Right renal cortex interstitium (tissue), 3 donors: ENCODE measurements around the gene APOA5. TPM values are rescaled to one million over a fixed set of nuclear protein-coding genes. Genes with fewer than 3 reads are reported as not detected.
"Not testable (repeated sequence)": the region's sequence is repeated elsewhere in the genome, so short reads cannot be mapped to it uniquely, and the experiment has no call there.

Experiments used
- DNase-seq, 3 donors: peaks; one replicate each; pipeline ENCODE4 v3.0.0-alpha.2; 2013; ENCODE audit warnings: low read depth in 3 of 3, low spot score in 2 of 3
- polyA plus RNA-seq, 3 donors: library from polyadenylated mRNA; unstranded; fragments of 120-200 nt; gene quantifications; one replicate each; pipeline ENCODE4 v1.2.1, GENCODE V29; 2013; ENCODE audit not compliant: insufficient read length in 3 of 3

Gene APOA5
- polyA plus RNA-seq, 3 donors, result not detected

DNA sequence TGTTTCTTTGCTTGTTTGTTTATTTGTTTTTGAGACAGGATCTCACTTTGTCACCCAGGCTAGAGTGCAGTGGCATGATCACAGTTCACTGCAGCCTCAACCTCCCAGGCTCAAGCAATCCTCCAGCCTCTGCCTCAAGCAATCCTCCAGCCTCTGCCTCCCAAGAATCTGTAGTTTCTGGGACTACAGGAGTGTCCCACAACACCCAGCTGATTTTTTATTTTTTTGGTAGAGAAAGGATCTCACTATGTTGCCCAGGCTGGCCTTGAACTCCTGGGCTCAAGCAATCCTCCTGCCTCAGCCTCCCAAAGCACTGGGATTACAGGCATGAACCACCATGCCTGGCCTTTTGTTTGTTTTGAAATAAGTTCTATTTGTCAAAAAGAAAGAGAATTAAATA is 10.0 kb upstream of the APOA5 start:
- DNase-seq, result not testable (repeated sequence)

GRCh38 chr11:116800610-116801009 is 8.9 kb upstream of the APOA5 start:
- no peak for DNase-seq

DNA sequence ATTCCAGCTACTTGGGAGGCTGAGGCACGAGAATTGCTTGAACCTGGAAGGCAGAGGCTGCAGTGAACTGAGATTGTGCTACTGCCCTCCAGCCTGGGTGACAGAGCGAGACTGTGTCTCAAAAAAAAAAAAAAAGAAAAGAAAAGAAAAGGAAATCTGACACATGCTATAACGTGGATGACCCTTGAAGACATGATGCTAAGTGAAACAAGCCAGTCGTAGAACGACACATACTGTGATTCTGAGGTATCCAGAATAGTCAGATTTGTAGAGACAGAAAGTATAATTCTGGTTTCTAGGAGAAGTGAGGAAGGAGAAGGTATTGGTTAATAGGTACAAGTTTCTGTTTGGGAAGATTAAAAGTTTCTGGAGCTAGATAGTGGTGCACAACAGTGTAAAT is 6.7 kb upstream of the APOA5 start:
- DNase-seq, result no peak

DNA sequence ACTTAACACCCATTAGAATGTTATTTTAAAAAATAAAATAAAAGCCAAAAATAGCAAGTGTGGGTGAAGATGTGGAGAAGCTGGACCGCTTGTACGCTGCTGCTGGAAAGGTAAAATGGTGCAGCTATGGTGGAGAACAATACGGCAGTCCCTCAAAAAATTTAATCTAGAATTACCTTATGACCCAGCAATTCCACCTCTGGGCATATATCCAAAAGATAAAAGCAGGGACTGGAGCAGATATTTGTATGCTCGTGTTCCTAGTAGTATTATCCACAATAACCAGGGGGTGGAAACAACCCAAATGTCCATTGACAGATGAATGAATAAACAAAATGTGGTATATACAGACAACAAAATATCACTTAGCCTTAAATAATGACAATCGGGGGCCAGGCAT is 6.1 kb upstream of the APOA5 start:
- no peak for DNase-seq

DNA sequence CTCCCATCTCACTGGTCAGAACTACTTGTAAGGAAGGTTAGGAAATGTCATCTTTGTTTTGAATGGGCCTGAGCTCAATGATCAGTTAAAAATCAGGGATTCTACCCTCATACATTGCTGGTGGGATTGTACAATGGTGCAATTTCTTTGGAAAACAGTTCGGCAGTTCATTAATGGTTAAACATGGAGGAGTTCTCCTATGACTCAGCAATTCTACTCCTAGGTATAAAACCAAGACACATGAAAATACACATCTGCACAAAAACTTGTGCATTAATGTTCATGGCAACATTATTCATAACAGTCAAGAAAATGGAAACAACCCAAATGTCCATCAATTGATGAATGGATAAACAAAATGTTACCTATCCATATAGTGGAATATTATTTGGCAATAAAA is 4.9 kb upstream of the APOA5 start:
- DNase-seq, result no peak

- no peak for DNase-seq
These were observed 3.2 kb upstream of the APOA5 start for GRCh38 chr11:116794851-116795250.

GRCh38 chr11:116793772-116794097 is 2.1 kb upstream of the APOA5 start:
- DNase-seq, result no peak

GRCh38 chr11:116792869-116793771 is 1.4 kb upstream of the APOA5 start:
- no peak for DNase-seq

DNA sequence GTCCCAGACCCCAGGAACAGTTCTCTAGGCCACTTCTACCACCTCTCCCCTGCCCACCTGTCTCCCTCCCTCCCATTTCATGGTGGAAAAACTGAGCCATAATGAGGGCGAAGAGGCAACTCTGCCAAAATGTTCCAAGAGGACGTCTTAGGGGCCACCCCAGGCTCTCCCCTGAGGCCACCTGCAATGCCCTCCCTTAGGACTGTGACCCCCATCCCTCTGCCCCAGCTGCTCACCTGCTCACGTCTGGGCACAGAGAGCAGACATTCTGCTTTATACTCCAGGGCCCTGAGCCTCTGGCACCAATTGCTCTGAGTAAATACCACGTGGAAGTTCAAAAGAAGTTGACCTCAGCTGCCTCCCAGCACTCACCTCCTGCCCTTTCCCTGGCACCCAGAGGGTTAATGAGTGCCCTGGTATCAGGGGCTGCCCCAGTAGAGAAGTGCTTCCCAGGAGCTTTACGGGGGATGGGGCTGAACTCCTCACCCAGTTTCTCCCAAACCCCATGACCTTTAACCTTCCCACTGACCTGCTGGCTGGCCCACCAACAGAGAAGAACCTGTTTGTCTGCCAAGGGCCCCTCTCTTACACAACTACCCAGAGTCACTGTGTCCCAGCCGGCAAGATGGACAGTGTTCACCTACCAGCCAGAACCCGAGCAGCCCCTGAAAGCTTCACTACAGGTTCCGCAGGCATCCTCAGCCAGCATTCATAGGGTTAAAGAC is 627 bp upstream of the APOA5 start:
- DNase-seq, result no peak

- peak in 1 of 3 donors; percentile 56 for DNase-seq
These were observed 472 bp downstream of the APOA5 start for GRCh38 chr11:116791002-116791812.

DNA sequence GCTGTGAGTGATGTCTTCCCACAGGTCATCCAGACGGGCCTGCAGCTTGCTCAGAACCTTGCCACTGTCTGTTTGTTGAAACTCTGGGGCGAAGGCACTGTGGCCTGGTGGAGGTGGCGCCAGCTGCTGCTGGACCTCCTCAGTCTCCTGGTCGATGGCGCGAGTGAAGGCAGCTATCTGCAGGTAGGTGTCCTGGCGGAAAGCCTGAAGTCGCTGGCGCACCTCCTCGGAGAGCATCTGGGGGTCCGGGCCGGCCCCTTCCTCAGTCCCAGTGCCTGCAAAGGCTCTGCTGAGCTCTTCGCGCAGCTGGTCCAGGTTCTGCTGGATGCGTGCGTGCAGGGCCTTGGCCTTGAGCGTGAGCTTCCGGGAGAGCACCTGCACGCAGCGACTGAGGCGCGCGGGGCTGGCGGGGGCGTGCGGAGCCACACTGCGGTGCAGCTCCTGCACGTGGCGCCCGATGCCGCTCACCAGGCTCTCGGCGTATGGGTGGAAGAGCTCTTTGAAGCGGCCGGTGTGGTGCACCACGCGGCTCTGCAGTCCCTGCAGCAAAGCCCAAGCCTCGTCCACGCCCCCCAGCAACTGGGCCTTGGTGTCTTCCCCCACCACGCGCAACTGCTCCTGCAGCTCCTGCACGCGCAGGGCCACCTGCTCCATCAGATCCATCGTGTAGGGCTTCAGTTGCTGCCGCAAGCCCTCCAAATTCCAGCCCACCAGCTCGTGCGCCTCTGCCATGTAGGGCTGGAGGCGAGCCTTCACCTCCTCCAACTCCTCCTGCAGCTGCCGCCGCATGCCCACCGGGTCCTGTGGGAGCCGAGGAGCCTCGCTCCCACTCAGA is 1.3 kb downstream of the APOA5 start:
- no peak for DNase-seq

DNA sequence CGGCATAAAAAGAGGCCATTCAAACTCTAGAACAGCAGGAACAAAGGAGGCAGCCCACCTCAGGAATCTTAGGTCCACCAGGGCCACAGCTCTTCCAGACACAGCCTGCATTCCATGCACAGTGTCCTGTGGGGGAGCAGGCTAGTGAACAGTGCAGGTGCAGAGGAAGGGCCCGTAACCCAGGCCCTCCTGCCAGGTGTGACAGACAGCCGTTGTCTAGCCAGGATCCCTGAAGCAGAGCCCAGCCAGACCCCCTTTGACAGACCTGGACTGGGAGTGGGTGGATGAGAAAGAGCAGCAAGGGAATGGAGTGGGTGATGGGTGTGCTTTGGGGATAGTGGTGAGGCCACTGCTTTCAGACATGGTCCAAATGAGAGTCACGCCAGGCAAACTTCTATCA is 2.7 kb downstream of the APOA5 start:
- no peak for DNase-seq

DNA sequence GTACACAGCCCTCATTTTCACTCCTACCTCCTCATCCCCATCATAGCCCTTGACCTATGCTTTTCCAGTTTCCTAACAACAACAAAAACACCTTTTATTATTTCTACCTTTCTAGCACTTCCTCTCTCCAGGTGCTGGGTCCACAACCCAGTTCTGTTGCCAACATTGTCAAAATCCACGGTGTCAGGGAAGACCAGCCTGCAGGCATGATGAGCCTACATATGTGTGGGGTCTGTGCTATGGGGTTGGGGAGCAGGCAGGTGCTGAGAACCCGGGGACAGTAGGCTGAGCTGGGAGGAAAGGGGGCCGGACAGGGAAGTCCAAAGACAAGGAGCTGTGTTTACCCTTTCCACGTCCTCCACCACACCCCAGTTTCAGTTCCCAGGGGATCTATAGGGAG is 3.1 kb downstream of the APOA5 start:
- DNase-seq, result no peak

DNA sequence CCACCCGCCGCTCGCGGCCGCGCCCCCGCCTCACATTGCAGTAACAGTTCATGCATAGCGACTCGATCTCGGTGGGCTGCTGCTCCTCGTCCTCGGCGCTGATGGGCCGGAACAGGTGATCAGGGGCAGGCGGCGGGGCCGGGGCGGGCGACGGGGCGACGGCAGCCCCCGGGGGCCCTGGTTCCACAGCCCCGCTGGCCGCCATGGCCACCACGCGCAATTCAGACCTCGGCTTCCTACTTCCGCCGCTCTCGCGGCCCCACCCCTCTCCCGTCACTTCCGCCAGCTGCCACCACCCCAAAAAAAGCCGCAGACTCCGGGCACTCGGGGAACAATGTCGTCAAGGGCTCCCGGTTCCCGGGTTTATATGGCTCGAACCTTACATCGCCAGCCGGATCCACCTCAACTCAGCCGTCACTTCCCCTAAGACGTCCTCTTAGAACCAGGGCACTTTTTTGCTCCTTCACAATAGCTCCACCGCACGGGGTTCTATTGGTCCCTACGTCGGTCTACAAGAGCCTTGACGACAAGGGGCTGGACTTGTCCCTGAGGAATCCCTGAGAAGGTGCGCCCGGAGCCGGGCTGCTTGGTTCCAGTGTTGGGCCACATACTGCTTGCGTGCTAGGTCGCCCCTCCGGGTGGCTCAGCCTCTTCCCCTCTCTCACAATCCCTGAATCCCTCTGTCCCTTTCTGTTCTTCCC is 3.7 kb downstream of the APOA5 start, which contains the start of gene ZPR1:
Gene ZPR1 (minus strand): TSS at position 238 of the 701 bp plus-strand sequence. CDS start 33 bp downstream, at position 205.
- peak; percentile 62 to 74 (median 66) for DNase-seq

- no peak for DNase-seq
These were observed 4.3 kb downstream of the APOA5 start for GRCh38 chr11:116787436-116787785.

GRCh38 chr11:116786966-116787365 is 4.7 kb downstream of the APOA5 start:
- DNase-seq, result no peak

- no peak for DNase-seq
These were observed 5.4 kb downstream of the APOA5 start for GRCh38 chr11:116786326-116786725.

- no peak for DNase-seq
These were observed 9.0 kb downstream of the APOA5 start for GRCh38 chr11:116782728-116783127.

- no peak for DNase-seq
These were observed 13.1 kb downstream of the APOA5 start for GRCh38 chr11:116778556-116778955.

GRCh38 chr11:116777056-116777455 is 14.6 kb downstream of the APOA5 start:
- no peak for DNase-seq
